IPS DF 4.7 (cell line): ENCODE measurements around the gene IPO5.
"Not testable (repeated sequence)": the region's sequence is repeated elsewhere in the genome, so short reads cannot be mapped to it uniquely, and the experiment has no call there.

Source experiments
- DNase-seq: peaks from one replicate; pipeline ENCODE4 v3.0.0-alpha.2; 2013; ENCODE audit warnings: low spot score; ENCODE audit errors: extremely low read depth

Gene IPO5

DNA sequence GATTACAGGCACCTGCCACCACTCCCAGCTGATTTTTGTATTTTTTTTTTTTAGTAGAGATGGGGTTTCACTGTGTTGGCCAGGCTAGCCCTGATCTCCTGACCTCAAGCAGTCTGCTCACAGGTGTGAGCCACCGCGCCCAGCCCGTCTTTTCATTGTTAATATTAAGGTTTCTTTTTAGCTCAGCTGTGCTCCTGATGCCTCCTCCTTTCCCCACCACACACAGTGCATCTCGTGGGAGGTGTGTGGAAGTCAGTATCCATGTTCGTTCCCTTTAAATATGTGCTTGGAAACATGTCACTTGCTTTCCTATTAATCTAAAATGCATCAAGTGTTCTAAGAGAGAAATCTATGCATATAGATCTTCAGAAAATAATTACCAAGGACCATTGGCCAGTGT, 53.5 kb downstream of the IPO5 start:
- no peak for DNase-seq

- no peak for DNase-seq
These were observed 59.8 kb downstream of the IPO5 start for GRCh38 chr13:98013241-98013640.

DNA sequence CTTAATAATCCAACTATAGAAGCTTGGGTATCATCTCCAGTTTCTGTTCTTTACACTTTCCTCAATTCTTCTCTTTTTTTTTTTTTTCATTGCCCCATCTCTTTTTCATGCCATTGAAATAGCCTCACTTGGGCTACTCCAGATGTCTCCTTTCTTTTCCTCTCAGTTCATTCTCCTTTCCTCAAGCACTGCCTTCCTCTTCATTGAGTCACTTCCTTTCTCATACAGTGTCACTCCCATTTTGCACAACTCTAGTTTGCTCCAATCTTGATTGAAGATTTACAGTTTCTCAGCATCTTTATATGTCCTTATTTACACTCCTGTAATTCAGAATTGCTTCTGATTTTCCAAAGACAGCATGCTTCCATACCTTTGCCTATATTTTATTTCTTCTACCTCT, 61.3 kb downstream of the IPO5 start:
- DNase-seq: no peak

DNA sequence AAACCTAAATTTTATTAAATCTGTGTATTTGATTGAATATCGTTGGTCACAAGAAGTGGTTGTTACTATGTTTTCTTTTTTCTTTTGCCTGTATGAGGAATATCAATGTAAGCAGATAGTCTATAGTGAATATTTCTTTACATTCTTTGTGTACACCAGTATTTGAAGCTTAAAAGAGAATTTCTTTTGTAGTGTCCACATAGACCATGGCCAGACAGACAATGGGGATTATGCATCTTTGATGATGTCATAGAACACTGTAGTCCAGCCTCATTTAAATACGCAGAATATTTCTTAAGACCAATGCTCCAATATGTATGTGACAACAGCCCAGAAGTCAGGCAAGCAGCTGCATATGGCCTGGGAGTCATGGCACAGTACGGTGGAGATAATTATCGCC, 64.8 kb downstream of the IPO5 start:
- DNase-seq: no peak

DNA sequence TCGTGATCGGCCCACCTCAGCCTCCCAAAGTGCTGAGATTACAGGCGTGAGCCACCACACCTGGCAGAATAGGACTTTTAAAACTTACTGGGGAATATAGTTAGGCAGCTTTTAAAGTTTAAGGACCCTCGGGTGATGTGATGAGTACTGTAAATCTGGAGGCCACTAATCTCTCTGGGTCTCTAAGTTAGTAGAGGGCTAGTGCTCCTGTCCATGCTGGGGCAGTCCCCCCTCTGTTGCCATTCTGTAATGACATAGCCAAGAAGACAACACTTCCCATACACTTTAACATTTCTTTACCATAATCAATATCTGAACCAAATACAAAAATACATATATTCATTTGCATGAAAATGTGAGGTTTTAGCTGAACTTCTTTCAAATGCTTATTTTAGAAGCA, 65.7 kb downstream of the IPO5 start:
- no peak for DNase-seq

- DNase-seq: no peak
These were observed 66.8 kb downstream of the IPO5 start for GRCh38 chr13:98020271-98020670.

GRCh38 chr13:98022210-98022609, 68.7 kb downstream of the IPO5 start:
- DNase-seq: no peak

GRCh38 chr13:98025480-98026025, 72.1 kb downstream of the IPO5 start:
- no peak for DNase-seq

DNA sequence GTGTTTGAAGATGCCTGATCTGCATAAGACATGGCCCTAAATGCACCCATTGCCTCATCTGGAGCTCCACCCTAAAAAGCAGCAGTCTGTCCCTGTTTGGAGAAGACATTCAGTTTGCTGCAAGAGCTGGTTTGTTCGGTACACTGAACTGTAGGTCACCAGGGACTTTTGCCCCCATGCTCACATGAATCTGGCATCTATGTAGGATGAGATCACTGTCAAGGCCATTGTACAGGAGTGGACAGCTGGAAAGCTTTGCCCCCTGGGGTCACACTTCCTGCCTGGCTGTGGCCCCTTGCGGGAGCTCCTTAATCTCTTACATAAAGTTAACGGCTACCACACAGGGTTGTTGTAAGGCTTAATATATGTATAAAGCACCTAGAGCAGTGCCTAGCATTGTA, 73.0 kb downstream of the IPO5 start:
- no peak for DNase-seq

- no peak for DNase-seq
These were observed 78.7 kb downstream of the IPO5 start for GRCh38 chr13:98032168-98032567.

DNA sequence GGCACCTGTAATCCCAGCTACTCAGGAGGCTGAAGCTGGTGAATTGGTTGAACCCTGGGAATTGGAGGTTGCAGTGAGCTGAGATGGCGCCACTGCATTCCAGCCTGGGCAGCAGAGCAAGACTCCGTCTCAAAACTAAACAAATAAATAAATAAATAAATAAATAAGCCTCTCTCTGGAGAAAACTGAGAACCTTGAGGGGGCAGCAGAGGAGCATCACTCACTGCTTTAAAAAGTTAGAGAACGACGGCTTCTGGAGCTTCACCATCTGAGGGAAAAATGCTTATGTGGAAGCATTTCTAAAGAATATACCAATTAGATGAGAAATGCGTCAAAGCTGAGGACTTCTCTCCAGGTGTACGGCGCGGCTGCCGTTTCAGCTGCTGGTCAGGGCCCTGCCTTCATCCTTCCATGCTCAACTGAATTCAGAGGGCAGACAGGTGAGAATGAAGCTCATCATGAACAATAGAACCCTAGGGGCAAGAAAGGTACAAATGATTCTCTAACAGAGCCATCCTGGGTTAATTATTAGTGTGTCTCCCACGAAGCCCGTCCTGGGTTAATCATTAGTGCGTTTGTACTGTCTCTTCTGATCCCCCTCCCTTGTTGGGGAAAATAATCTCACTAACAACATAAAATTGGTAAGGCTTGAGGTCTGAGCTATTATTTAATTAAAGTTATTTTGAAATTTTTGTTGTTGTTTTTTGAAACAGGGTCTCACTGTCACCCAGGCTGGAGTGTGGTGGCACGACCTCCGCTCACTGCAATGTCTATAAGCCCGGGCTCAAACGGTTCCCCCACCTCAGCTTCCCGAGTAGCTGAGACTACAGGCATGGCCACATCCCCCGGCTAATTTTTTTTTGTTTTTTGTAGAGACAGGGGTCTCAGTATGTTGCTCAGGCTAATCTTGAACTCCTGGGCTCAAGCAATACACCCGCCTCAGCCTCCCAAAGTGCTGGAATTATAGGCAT, 80.1 kb downstream of the IPO5 start:
- DNase-seq: no peak

DNA sequence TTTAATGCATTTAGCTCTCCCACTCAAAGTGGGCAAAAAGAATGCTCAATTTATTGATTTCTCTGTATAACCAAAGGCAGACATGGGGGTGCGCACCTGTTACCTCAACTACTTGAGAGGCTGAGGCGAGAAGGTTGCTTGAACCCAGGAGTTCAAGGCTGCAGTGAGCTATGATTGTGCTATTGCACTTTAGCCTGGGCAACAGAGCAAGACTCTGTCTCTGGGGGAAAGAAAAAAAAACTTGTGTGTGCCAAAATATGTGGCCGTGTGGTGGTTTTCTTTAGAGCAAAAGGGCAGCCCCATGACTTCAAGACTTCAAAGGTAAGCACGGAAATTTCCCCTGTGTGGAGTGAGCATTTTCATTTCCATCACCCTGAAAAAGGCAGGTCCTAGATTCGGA, 81.9 kb downstream of the IPO5 start:
- no peak for DNase-seq

GRCh38 chr13:98036564-98037302, 83.3 kb downstream of the IPO5 start:
- not testable (repeated sequence) for DNase-seq

- no peak for DNase-seq
These were observed 85.8 kb downstream of the IPO5 start for GRCh38 chr13:98039261-98039660.

GRCh38 chr13:98039964-98040363, 86.5 kb downstream of the IPO5 start:
- no peak for DNase-seq

GRCh38 chr13:98041081-98041820, 87.8 kb downstream of the IPO5 start:
- DNase-seq: no peak

DNA sequence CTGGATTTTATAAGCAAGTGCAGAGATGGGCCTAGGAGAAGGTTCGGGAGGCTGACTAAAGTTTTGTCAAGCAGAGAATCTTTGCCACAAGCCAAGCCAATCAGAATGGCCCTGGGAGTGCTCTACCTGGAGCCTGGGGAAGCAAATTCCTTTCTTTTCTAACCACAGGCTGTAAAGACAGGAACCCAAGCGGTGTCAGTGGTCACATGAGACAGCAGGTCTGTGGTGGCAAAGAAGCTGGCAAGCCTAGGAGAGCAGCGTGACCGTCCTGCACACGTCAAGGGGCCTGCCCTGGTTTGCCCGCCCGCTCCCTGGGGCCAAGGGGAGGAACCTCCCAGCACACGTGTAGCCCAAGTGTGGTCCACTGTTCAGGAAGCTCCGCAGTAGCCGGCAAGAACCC, 90.8 kb downstream of the IPO5 start:
- DNase-seq: no peak

DNA sequence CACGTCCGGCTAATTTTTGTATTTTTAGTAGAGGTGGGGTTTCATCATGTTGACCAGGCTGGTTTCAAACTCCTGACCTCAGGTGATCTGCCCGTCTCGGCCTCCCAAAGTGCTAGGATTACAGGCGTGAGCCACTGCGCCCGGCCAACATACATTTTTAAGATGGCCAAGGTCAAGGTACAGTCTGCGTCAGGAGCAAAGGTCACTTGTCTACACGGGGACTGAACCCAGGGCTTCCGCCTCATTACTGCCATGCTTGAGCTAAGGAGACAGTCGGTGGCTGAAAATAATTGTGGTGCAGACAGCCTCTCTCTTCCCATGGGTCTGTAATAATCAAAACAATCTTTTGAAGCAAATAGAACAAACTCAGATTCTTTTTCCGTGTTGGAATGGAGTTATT, 94.3 kb downstream of the IPO5 start:
- not testable (repeated sequence) for DNase-seq

- no peak for DNase-seq
These were observed 94.8 kb downstream of the IPO5 start for GRCh38 chr13:98048265-98048664.

DNA sequence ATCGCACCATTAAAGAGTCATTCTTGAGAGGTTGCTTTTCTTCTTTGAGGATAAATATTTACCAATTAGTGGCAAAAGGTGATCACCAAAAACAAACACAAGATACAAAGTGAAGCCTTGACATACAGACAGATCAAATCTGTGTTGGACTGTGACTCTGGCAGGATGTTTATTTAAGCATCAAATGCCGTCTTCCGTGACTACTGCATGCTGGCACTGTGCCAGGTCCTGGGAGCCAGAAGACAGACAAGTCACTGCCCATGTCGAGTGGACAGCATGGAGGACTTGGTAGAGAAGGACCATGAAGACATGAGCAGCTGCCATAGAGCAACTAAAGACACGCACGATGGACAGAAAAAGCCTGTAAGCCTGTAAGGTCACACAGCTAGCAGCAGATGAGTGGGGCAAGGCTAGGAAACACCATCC, 96.6 kb downstream of the IPO5 start:
- DNase-seq: no peak

- no peak for DNase-seq
These were observed 98.9 kb downstream of the IPO5 start for GRCh38 chr13:98052412-98052811.

- no peak for DNase-seq
These were observed 100.8 kb downstream of the IPO5 start for GRCh38 chr13:98054301-98054700.
